D341Med (cell line): ENCODE measurements around the gene PHKB.
"Not testable (repeated sequence)": the region's sequence is repeated elsewhere in the genome, so short reads cannot be mapped to it uniquely, and the experiment has no call there.

Source experiments
- DNase-seq: peaks from one replicate; pipeline ENCODE4 v3.0.0; 2012; ENCODE audit warnings: low spot score

Gene PHKB

GRCh38 chr16:47625115-47625567, 164.0 kb downstream of the PHKB start:
- no peak for DNase-seq

GRCh38 chr16:47626246-47626645, 165.1 kb downstream of the PHKB start:
- DNase-seq: no peak

DNA sequence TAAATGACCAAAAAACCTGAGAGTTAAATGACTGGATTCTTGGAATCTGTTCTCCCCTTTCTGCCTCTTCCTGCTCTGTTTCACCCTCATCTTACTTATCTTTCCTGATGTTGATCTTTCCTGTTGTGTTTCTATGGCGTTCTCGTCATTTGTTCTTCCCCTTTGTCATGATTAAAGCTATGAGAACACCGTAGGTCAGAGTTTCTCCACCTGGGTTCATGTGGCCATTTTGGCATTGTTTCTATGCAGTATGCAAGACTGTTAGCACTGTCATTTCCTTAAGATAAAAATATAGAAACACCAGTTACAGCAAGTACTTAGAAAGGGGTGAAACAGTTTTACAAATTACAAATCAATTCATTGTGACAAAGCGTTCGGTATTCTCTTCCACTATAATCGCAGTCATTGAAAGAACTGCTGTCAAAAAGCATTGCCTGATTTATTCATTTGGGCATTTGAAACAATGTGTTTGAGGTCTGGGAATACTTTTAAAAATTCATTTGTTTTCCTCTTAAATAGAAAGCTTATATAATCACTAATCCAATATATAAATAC, 166.0 kb downstream of the PHKB start:
- no peak for DNase-seq

DNA sequence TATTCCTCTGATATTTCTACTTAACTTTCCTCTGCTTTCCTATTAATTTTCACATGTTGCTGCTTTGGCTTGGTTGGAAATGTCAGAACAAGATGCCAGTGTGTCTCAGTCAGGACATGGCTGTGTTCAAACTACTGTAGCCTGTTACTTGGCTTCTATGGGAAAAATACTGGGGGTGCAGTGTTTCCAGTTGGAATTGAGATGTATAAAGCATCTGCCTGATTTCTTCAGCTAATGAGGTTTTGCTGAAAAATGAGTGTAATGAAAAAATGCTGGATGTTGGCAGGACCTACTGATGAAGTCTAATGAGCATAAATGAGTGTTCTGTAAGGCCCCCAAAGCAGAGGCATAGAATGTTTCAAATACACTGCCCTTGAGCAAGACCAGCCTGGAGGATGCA, 166.6 kb downstream of the PHKB start:
- DNase-seq: no peak

DNA sequence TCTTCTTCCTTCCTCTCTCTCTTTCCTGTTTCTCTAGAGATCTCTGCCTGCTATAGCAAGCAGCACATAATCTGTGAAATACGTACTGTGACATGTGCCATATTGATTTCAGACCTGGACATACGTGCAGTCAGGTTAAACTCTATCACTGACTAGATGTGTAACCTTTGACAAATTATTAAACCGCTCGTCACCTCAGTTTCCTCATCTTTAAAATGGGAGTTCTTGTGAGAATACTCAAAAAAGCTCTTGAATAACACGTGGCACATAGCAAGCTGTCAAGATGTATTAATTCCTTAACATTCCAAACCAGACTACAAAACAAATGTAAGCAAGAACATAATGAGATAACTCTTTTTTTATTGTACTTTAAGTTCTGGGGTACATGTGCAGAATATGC, 170.0 kb downstream of the PHKB start:
- DNase-seq: no peak

- DNase-seq: no peak
Observed at GRCh38 chr16:47634126-47634525, 173.0 kb downstream of the PHKB start.

- no peak for DNase-seq
Observed at GRCh38 chr16:47634727-47635126, 173.6 kb downstream of the PHKB start.

DNA sequence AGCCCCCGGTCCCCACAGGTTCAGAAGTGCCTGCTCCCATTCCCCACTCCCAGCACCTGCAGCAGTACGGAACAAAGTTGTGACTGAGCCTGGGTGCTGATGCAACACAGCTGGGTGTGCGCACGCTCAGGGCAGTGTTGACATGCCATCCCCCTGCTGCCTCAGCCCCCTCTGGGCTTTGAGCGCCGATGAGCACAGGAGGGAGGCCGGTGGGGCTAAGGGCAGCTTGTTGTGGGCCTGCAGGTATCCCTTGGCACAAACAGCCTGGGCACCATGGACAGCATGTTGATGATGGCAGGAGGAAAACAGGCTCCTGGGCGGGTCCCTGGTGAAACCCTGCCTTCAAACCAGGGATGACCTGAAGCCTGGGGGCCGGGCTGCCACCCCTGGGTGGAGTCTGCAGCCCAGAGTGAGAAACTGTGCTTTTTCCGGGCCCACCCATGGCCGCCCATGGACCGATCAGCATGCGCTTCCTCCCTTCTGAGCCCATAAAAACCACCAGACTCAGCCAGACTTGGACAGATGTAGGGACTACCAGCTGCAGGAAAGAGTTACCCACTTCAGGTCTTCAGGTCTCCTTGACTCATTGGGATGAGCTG, 175.5 kb downstream of the PHKB start:
- DNase-seq: no peak

GRCh38 chr16:47638175-47638574, 177.0 kb downstream of the PHKB start:
- DNase-seq: no peak

DNA sequence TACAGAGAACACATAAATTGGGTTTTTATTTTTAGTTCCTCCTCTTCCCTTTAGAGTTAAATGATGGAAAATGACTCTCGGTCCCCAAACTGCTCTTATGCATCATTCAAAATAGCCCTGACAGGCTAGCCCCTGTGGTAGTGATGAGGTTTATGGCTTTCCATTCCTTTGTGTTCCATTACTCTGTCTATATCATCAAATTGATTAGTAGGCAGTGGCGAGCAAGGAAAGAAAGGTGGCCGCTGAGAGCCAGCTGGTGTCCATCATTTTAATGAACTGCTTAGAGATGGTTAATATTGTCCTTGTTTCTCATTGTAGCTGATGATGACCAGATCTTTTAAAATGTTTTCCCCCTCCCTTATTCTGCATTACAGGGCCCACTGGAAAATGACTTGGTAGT, 179.5 kb downstream of the PHKB start:
- no peak for DNase-seq

GRCh38 chr16:47643323-47644000, 182.3 kb downstream of the PHKB start:
- no peak for DNase-seq

DNA sequence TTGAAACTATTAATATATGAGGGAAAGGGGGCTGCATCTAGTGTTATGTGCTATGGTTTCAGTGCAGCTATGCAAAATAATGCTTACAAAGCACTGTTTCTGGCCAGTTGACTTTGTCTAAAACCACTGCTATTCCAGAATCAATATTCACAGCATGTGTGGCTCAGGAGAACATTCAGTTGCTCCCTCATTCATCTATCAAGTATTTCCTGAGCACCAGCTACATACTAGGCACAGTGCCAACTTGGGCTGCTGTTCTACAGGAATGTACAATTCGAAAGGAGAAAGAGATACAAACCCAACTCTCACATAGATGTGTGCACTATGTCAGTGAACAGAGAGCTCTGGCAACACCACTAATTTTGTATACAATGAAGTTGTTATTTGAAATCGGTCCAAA, 183.0 kb downstream of the PHKB start:
- DNase-seq: no peak

DNA sequence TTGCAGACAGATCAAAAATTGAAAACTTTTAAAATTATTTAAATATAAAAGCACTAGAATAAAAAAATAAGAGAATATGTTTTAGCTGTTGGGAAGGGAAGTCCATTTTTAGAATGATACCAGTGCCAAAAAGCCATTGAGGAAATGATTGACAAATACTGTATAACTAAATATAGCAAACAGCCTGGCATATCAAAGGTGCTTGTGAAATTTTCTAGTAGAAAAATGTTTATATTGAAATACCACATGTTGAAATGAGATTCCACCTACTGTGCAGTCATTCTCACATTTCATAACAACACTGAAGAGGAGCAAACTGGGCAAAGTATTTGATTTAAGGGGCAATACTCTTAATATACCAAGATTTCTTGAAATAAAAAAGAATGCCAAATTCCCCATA, 183.5 kb downstream of the PHKB start:
- DNase-seq: no peak

DNA sequence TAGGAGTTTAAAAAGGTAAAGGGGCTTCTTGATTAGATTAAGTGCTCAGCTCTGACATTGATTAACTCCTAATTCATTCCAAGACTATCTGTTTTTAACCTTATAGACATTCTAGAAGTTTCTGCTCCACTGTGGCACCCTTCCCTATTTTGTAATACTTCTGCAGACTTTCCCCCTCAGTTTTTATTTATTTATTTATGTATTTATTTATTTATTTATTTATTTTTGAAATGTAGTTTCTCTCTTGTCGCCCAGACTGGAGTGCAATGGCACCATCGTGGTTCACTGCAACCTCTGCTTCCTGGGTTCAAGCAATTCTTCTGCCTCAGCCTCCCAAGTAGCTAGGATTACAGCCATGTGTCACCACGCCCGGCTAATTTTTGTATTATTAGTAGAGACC, 185.8 kb downstream of the PHKB start:
- DNase-seq: no peak

DNA sequence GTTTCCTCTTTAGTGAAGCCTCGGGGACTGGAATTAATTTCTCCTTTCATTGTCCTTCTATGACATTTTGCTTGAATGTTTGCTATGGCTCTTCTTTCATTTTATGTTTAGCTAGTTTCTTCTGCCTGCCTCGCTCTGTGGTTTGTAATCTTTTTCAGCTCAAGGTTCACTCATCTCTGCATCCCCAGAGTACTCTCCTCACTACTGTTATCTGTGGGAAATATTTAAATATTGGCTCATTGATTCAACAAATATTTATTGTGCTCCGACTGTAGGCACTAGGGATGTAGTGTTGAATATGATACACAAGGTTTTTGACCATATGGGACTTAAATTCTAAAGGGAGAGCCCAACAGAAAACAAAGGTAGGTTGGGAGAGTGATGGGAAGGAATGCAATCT, 195.9 kb downstream of the PHKB start:
- no peak for DNase-seq

GRCh38 chr16:47657977-47658376, 196.8 kb downstream of the PHKB start:
- no peak for DNase-seq

DNA sequence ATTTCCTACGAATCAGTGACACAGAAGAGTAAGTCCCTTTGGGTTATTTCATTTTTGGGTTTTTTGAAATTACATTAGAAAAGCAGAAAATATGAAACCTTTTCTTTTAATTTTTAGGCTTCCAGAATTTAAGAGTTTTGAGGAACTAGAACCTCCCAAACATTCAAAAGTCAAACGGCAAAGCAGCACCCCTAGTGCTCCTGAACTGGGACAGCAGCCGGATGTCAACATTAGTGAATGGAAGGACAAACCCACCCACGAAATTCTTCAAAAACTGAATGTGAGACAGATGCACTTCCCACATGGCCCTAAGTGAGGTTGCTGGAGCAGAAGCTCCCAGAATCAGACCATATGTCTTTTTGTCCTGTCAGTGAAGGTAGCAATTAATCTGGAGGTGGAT, 199.4 kb downstream of the PHKB start:
- no peak for DNase-seq

GRCh38 chr16:47664653-47665325, 203.7 kb downstream of the PHKB start:
- DNase-seq: no peak

- DNase-seq: no peak
Observed at GRCh38 chr16:47666434-47666833, 205.3 kb downstream of the PHKB start.

- DNase-seq: no peak
Observed at GRCh38 chr16:47667956-47668355, 206.8 kb downstream of the PHKB start.

DNA sequence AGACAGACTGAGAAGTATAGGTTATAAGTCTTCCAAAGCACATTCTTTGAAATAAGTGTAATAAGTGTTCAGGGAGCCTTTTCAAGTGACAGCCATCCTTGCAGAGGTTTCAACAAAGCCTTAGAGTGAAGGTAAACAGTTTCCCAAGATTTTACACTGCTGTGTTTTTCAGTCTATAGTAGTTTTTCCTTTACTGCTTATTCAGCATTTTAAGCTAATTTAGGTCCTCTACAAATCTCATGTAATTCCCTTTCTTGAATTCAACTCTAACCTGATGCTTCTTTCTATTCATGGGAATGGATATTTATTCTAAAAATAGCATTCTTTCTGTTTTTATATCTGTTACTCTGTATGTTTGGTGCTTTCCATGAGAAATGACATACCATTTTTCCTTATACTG, 211.3 kb downstream of the PHKB start:
- DNase-seq: no peak

DNA sequence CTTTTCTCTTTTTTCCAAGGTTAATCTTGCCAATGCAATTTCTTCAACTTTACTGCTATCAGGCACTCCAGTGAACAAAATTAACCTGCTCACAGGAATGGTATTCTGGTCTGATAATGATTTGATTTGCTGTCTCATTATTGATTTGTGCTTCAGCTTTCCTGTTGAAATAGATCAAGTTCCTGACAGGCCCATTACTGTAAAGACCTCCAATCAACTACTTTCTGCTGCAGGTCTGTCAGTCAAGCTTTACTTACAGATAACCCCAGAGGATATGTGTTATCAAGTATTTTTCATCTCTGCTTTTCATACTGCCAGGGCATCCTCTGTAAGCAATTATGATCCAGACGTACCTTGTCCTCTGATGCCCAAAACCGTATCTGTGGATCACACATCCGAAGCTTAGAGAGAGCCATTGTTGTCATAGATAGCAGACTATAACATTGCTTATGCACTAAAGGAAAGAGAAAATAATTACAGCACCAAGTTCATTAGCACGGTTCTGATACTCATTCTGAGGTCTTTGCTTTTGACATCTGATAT, 215.6 kb downstream of the PHKB start:
- no peak for DNase-seq

DNA sequence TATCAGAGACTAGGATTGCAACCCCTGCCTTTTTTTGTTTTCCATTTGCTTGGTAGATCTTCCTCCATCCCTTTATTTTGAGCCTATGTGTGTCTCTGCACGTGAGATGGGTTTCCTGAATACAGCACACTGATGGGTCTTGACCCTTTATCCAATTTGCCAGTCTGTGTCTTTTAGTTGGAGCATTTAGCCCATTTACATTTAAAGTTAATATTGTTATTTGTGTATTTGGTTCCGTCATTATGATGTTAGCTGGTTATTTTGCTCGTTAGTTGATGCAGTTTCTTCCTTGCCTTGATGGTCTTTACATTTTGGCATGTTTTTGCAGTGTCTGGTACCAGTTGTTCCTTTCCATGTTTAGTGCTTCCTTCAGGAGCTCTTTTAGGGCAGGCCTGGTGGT, 220.4 kb downstream of the PHKB start:
- DNase-seq: not testable (repeated sequence)
